PC-3 (cell line): ENCODE results near the gene SLC45A1. TPM values are rescaled to one million over a fixed set of nuclear protein-coding genes. Genes with fewer than 3 reads are reported as not detected.

Source experiments
- ATAC-seq: fragments of 200-7000 bp; cut with Tn5 transposase; 2 replicates; pipeline ENCODE4 v1.9.1; 2020; ENCODE audit warnings: mild to moderate bottlenecking, moderate library complexity
- BruUV-seq: library from RNA; stranded (reverse); fragments of 400-500 nt; replicated peaks from 2 replicates; lab custom pipeline; 2021; lab: Mats Ljungman, UMichigan
- CTCF ChIA-PET: fragments of 300-600 bp; sonication (Branson Sonifier 250); formaldehyde crosslinking; loops from one replicate; lab custom pipeline; 2022; ENCODE audit warnings: antibody characterized with exemption; lab: Charles Lee
- POLR2A ChIA-PET: fragments of 300-600 bp; sonication (Branson Sonifier 250); formaldehyde crosslinking; loops from one replicate; lab custom pipeline; 2022; ENCODE audit warnings: antibody characterized with exemption; ENCODE audit not compliant: unreplicated experiment; lab: Charles Lee
- DNase-seq: peaks from one replicate; pipeline ENCODE4 v3.0.0-alpha.2; 2015
- H2AFZ ChIP-seq: fragments of 300-600 bp; sonication (generic); 2 replicates; pipeline ENCODE4 v1.6.0; 2016; ENCODE audit warnings: antibody characterized with exemption, low read length
- H3F3A ChIP-seq: fragments of 300-600 bp; sonication (generic); one replicate; pipeline ENCODE4 v1.6.0; 2017; ENCODE audit warnings: antibody characterized with exemption, low read length, control low read depth, mild to moderate bottlenecking; ENCODE audit not compliant: unreplicated experiment
- H3K27ac ChIP-seq: fragments of 300-600 bp; sonication (generic); 2 replicates; pipeline ENCODE4 v1.5.1; 2016; ENCODE audit warnings: mild to moderate bottlenecking, low read length
- H3K27me3 ChIP-seq: fragments of 300-600 bp; sonication (generic); 2 replicates; pipeline ENCODE4 v1.6.1; 2016; ENCODE audit warnings: low read length, mixed read lengths
- H3K36me3 ChIP-seq: fragments of 300-600 bp; sonication (generic); 2 replicates; pipeline ENCODE4 v1.6.1; 2016; ENCODE audit warnings: low read depth, mixed run types, low read length, mixed read lengths
- H3K4me1 ChIP-seq: fragments of 300-600 bp; sonication (generic); 2 replicates; pipeline ENCODE4 v1.5.1; 2016; ENCODE audit warnings: low read length; ENCODE audit not compliant: insufficient read depth
- H3K4me2 ChIP-seq: fragments of 300-600 bp; sonication (generic); 2 replicates; pipeline ENCODE4 v1.6.0; 2016; ENCODE audit warnings: low read length
- H3K4me3 ChIP-seq: fragments of 300-600 bp; sonication (generic); 2 replicates; pipeline ENCODE4 v1.5.1; 2016; ENCODE audit warnings: mild to moderate bottlenecking, low read length, mixed read lengths
- H3K79me2 ChIP-seq: fragments of 300-600 bp; sonication (generic); 2 replicates; pipeline ENCODE4 v1.6.1; 2017; ENCODE audit warnings: low read length, mixed read lengths
- H3K9ac ChIP-seq: fragments of 300-600 bp; sonication (generic); 2 replicates; pipeline ENCODE4 v1.6.0; 2016; ENCODE audit warnings: mild to moderate bottlenecking, low read length
- H3K9me2 ChIP-seq: fragments of 300-600 bp; sonication (generic); replicated peaks from 2 replicates; pipeline ENCODE4 v1.6.1; 2016; ENCODE audit warnings: mixed run types, low read length, mixed read lengths
- H3K9me3 ChIP-seq: fragments of 300-600 bp; sonication (generic); 2 replicates; pipeline ENCODE4 v1.6.1; 2016; ENCODE audit warnings: low read length, mixed read lengths
- H4K20me1 ChIP-seq: fragments of 300-600 bp; sonication (generic); 2 replicates; pipeline ENCODE4 v1.6.1; 2016; ENCODE audit warnings: low read length, mixed read lengths
- EZH2 ChIP-seq: fragments of 300-600 bp; sonication (generic); IDR thresholded peaks from one replicate; pipeline ENCODE4 v1.6.1; 2017; ENCODE audit warnings: antibody characterized with exemption, mild to moderate bottlenecking, low read length; ENCODE audit not compliant: unreplicated experiment
- EZH2phosphoT487 ChIP-seq: fragments of 300-600 bp; sonication (generic); IDR thresholded peaks from 2 replicates; pipeline ENCODE4 v1.6.1; 2018; ENCODE audit warnings: mild to moderate bottlenecking, antibody characterized with exemption, low read length, borderline replicate concordance
- intact Hi-C: fragments of 100-400 bp; cut with micrococcal nuclease; formaldehyde crosslinking; loops from 2 replicates; pipeline ENCODE4 v1.9.0; 2023
- total RNA-seq: library from RNA; depleted of rRNA; stranded (reverse); fragments of >200 nt; gene quantifications from 2 replicates; pipeline ENCODE4 v1.2.3, GENCODE V29; 2014
- TF ChIP-seq, protein P1 (sequence below): fragments of 300-600 bp; sonication (generic); conservative IDR thresholded peaks from 2 replicates; pipeline ENCODE4 v1.5.1; 2017; ENCODE audit warnings: antibody characterized with exemption, low read depth, mild to moderate bottlenecking, low read length

Gene SLC45A1
- total RNA-seq, 1 experiment from 2014 or later, result 0.62 TPM

DNA sequence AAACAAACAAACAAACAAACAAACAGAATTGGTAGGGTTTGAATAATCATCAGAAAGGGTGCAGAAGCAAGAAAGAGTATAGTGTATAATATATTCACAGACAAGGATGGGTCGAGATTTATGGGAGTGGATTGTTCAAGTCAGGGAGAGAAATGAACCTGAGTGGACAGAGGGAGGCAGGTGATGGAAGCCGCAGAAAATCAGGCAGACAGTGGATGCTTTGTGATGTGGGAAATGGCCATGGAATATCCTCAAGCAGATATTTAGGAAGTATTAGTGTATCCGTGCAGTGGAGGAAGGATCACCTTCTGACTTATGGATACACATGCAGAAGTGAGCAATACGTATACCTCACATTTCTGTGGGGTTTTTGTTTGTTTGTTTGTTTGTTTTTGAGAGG is 14.0 kb upstream of the SLC45A1 start:
- H3K27ac ChIP-seq, result no peak overlapping the region
- CTCF ChIA-PET, result no interaction called here
- H3K27me3 ChIP-seq, result no peaks in the 10 kb centered on the region

DNA sequence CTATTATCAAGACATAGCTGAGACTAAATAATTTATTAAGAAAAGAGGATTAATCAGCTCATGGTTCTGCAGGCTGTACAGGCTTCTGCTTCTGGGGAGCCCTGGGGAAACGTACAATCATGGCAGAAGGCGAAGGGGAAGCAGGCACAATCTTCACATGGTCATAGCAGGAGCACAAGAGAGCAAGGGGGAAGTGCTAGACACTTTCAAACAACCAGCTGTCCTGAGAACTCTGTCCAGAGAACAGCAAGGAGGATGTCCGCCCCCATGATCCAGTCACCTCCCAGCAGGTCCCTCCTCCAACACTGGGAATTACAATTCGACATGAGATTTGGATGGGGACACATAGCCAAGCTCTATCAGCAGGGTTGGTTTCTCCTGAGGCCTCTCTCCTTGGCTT is 10.3 kb upstream of the SLC45A1 start:
- Histone ChIP-seq H2AFZ (no peak overlapping the region), H3K4me3 (no peak overlapping the region), H3F3A (no peaks in the 10 kb centered on the region), H3K27me3 (no peaks in the 10 kb centered on the region), H3K27ac (no peak overlapping the region), H3K36me3 (no peaks in the 10 kb centered on the region), H3K79me2 (no peaks in the 10 kb centered on the region), H3K9me3 (no peaks in the 10 kb centered on the region), H3K9ac (no peak overlapping the region), H3K4me1 (no peaks in the 10 kb centered on the region), H3K4me2 (no peak overlapping the region), H3K9me2 (no peaks in the 10 kb centered on the region), H4K20me1 (no peaks in the 10 kb centered on the region)
- intact Hi-C loops, result no loop called here
- ChIA-PET POLR2A (no interaction called here), CTCF (no interaction called here)
- ATAC-seq, result no peak
- no peak for DNase-seq
- no TSS peak for BruUV-seq
- TF ChIP-seq, protein P1, sequence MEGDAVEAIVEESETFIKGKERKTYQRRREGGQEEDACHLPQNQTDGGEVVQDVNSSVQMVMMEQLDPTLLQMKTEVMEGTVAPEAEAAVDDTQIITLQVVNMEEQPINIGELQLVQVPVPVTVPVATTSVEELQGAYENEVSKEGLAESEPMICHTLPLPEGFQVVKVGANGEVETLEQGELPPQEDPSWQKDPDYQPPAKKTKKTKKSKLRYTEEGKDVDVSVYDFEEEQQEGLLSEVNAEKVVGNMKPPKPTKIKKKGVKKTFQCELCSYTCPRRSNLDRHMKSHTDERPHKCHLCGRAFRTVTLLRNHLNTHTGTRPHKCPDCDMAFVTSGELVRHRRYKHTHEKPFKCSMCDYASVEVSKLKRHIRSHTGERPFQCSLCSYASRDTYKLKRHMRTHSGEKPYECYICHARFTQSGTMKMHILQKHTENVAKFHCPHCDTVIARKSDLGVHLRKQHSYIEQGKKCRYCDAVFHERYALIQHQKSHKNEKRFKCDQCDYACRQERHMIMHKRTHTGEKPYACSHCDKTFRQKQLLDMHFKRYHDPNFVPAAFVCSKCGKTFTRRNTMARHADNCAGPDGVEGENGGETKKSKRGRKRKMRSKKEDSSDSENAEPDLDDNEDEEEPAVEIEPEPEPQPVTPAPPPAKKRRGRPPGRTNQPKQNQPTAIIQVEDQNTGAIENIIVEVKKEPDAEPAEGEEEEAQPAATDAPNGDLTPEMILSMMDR, result no peak
- no peak for TF ChIP-seq EZH2
- no peak for TF ChIP-seq EZH2phosphoT487

More for the DNA sequence above, 14.0 kb upstream of the SLC45A1 start:
- Histone ChIP-seq H3K9me2 (no peaks in the 10 kb centered on the region), H2AFZ (no peak overlapping the region), H3K79me2 (no peaks in the 10 kb centered on the region), H3K36me3 (no peaks in the 10 kb centered on the region), H3K4me1 (no peaks in the 10 kb centered on the region), H3K4me2 (no peak overlapping the region), H3K9ac (no peak overlapping the region), H3F3A (no peaks in the 10 kb centered on the region), H4K20me1 (no peaks in the 10 kb centered on the region), H3K4me3 (no peak overlapping the region), H3K9me3 (no peaks in the 10 kb centered on the region)
- TF ChIP-seq EZH2phosphoT487, result no peak
- no peak for DNase-seq
- no TSS peak for BruUV-seq
- ATAC-seq, result no peak
- POLR2A ChIA-PET, result no interaction called here
- intact Hi-C loops, result no loop called here

DNA sequence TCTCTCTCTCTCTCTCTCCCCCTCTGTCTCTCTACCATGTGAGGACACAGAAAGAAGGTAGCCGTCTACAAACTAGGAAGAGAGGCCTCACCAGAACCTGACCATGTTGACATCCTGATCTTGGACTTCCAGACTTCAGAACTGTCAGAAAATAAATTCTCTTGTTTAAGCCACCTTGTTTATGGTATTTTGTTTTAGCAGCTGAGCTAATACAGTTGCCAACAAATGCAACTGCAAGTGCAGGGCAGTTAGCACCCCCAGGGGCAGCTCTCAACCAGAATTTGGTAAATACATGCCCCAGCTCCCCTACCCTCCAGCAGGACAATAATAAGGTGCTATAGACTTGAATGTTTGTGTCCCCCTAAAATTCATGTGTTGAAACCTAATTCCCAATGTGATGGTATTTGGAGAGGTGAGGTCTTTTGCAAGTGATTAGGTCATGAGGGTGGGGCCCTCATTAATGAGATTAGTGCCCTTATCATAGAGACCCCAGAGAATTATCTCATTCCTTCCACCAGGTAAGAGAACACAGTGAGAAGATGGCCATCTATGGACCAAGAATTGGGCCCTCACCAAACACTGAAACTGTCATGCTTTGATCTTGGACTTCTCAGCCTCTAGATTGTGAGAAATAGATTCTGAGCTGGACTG is 6.7 kb upstream of the SLC45A1 start:
- BruUV-seq, result no TSS peak
- Histone ChIP-seq H3K27ac (no peak overlapping the region), H3F3A (no peaks in the 10 kb centered on the region), H3K36me3 (no peaks in the 10 kb centered on the region), H3K9ac (no peak overlapping the region), H3K4me1 (peaks cover 20% of the 10 kb centered on the region), H3K27me3 (no peaks in the 10 kb centered on the region), H3K79me2 (no peaks in the 10 kb centered on the region), H3K9me2 (no peaks in the 10 kb centered on the region), H3K4me2 (no peak overlapping the region), H3K4me3 (no peak overlapping the region), H4K20me1 (no peaks in the 10 kb centered on the region), H3K9me3 (no peaks in the 10 kb centered on the region), H2AFZ (no peak overlapping the region)
- ChIA-PET POLR2A (interaction anchor here (0.6 kb wide), 2 partner anchors 42 to 301 kb away, joined by 5 to 6 read pairs; no protein-coding TSS in a partner anchor), CTCF (interaction anchor here (0.6 kb wide), 1 partner anchor 537 kb away, joined by 3 read pairs; no protein-coding TSS in a partner anchor)
- ATAC-seq (no peak), DNase-seq (no peak)
- intact Hi-C loops, result loop anchor here (5.0 kb wide), 1 partner anchor 129 kb away; no protein-coding TSS in a partner anchor
- TF ChIP-seq EZH2phosphoT487 (no peak), EZH2 (no peak)
- TF ChIP-seq, protein P1, result no peak
